Mesendoderm (in vitro differentiated cells): ENCODE measurements around the gene KLK5.
"Not testable (repeated sequence)": the region's sequence is repeated elsewhere in the genome, so short reads cannot be mapped to it uniquely, and the experiment has no call there.

Source experiments
- DNase-seq: peaks from one replicate; pipeline ENCODE4 v3.0.0; 2013
- H2AK5ac ChIP-seq: 2 replicates; pipeline ENCODE4 v1.6.1; 2013; ENCODE audit warnings: low read length, inconsistent platforms
- H2BK120ac ChIP-seq: 2 replicates; pipeline ENCODE4 v1.6.1; 2013; ENCODE audit warnings: low read depth, mild to moderate bottlenecking, low read length, moderate library complexity, mixed read lengths
- H2BK15ac ChIP-seq: replicated peaks from 2 replicates; pipeline ENCODE4 v1.6.1; 2013; ENCODE audit warnings: low read depth, mild to moderate bottlenecking, moderate library complexity
- H2BK5ac ChIP-seq: 2 replicates; pipeline ENCODE4 v1.6.1; 2013; ENCODE audit warnings: low read length, inconsistent platforms
- H3K18ac ChIP-seq: 2 replicates; pipeline ENCODE4 v1.6.1; 2013; ENCODE audit warnings: mild to moderate bottlenecking, low read length, mixed read lengths
- H3K23ac ChIP-seq: one replicate; pipeline ENCODE4 v1.6.1; 2013; ENCODE audit warnings: low read length
- H3K27ac ChIP-seq: 2 replicates; pipeline ENCODE4 v1.5.1; 2013; ENCODE audit warnings: low read depth, mild to moderate bottlenecking, inconsistent platforms, low read length, moderate library complexity
- H3K27me3 ChIP-seq: 2 replicates; pipeline ENCODE4 v1.6.1; 2013; ENCODE audit warnings: low read length, control low read depth, mild to moderate bottlenecking, inconsistent platforms; ENCODE audit not compliant: insufficient read depth, poor library complexity
- H3K36me3 ChIP-seq: 2 replicates; pipeline ENCODE4 v1.6.1; 2013; ENCODE audit warnings: low read length, inconsistent platforms; ENCODE audit not compliant: control insufficient read depth, insufficient read depth
- H3K4ac ChIP-seq: one replicate; pipeline ENCODE4 v1.6.1; 2013; ENCODE audit warnings: low read depth, mild to moderate bottlenecking, low read length, moderate library complexity
- H3K4me1 ChIP-seq: 2 replicates; pipeline ENCODE4 v1.6.1; 2013; ENCODE audit warnings: low read depth, low read length, inconsistent platforms; ENCODE audit not compliant: control insufficient read depth
- H3K4me2 ChIP-seq: 2 replicates; pipeline ENCODE4 v1.6.1; 2013; ENCODE audit warnings: low read length
- H3K4me3 ChIP-seq: 2 replicates; pipeline ENCODE4 v1.5.1; 2013; ENCODE audit warnings: mild to moderate bottlenecking, low read length
- H3K56ac ChIP-seq: one replicate; pipeline ENCODE4 v1.6.1; 2013; ENCODE audit warnings: low read length
- H3K79me1 ChIP-seq: 2 replicates; pipeline ENCODE4 v1.6.1; 2013; ENCODE audit warnings: low read length, inconsistent platforms
- H3K79me2 ChIP-seq: 2 replicates; pipeline ENCODE4 v1.6.1; 2013; ENCODE audit warnings: mild to moderate bottlenecking, low read length; ENCODE audit not compliant: control insufficient read depth, insufficient read depth
- H3K9ac ChIP-seq: 2 replicates; pipeline ENCODE4 v1.6.1; 2013; ENCODE audit warnings: low read length, inconsistent platforms
- H4K5ac ChIP-seq: one replicate; pipeline ENCODE4 v1.6.1; 2013; ENCODE audit warnings: low read length
- H4K8ac ChIP-seq: one replicate; pipeline ENCODE4 v1.6.1; 2013; ENCODE audit warnings: low read depth, mild to moderate bottlenecking, control low read depth, low read length, moderate library complexity
- WGBS: extraction: QIAGEN DNeasy Blood & Tissue Kit; methylation state at CpG from one replicate; pipeline ENCODE4 v1.1.7; 2013; ENCODE audit warnings: low lambda C conversion rate, missing lambda C conversion rate; ENCODE audit not compliant: insufficient coverage; ENCODE audit errors: extremely low coverage; 5-methylcytosine and 5-hydroxymethylcytosine counted together

KLK5 gene

GRCh38 chr19:50974702-50975556, 22.1 kb upstream of the KLK5 start:
- H3K23ac ChIP-seq = no peak overlapping the region
- no peaks in the 10 kb centered on the region for H3K36me3 ChIP-seq
- H3K4me2 ChIP-seq = no peak overlapping the region
- DNase-seq = no peak
- no peak overlapping the region for H3K56ac ChIP-seq
- no peak overlapping the region for H3K27ac ChIP-seq
- H3K18ac ChIP-seq = no peak overlapping the region
- no peaks in the 10 kb centered on the region for H3K4me1 ChIP-seq
- H2BK120ac ChIP-seq = no peak overlapping the region
- H2AK5ac ChIP-seq = no peak overlapping the region
- no CpG with 5 or more reads among the region's 9 CpGs for WGBS
- H3K27me3 ChIP-seq = no peaks in the 10 kb centered on the region
- H3K79me1 ChIP-seq = no peaks in the 10 kb centered on the region
- H3K9ac ChIP-seq = no peak overlapping the region
- H2BK5ac ChIP-seq = no peak overlapping the region
- no peak overlapping the region for H4K5ac ChIP-seq
- H3K79me2 ChIP-seq = no peaks in the 10 kb centered on the region
- H3K4ac ChIP-seq = no peak overlapping the region
- no peak overlapping the region for H4K8ac ChIP-seq
- H3K4me3 ChIP-seq = no peak overlapping the region
- H2BK15ac ChIP-seq = no peak overlapping the region

- no CpG with 5 or more reads among the region's 9 CpGs for WGBS
Measured at GRCh38 chr19:50972795-50973376, 20.0 kb upstream of the KLK5 start.

DNA sequence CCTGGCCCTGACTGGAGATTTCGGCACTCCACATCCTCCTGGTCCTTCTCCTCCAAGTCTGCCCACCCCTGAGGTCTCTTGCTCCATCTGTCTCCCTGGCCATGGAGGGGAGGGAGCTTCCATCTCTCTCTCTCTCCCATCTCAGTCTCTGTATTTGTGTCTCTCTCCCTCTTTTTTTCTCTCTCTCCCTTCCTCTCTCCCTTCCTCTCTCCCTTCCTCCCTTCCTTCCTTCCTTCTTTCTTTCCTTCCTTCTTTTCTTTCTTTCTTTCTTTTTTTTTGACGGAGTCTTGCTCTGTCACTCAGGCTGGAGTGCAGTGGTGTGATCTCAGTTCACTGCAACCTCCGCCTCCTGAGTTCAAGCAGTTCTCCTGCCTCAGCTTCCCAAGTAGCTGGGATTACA, 17.0 kb upstream of the KLK5 start:
- H3K4me3 ChIP-seq, H3K9ac ChIP-seq, H2BK5ac ChIP-seq, H4K5ac ChIP-seq, H2BK15ac ChIP-seq, H3K36me3 ChIP-seq, H3K79me1 ChIP-seq, H3K23ac ChIP-seq, H3K4ac ChIP-seq, H3K4me2 ChIP-seq, H2AK5ac ChIP-seq, H3K56ac ChIP-seq, H3K27me3 ChIP-seq, H3K18ac ChIP-seq, H2BK120ac ChIP-seq, H3K27ac ChIP-seq, H3K4me1 ChIP-seq, DNase-seq, H4K8ac ChIP-seq, H3K79me2 ChIP-seq: not testable (repeated sequence)
- no CpG with 5 or more reads among the region's 3 CpGs for WGBS

More at GRCh38 chr19:50972795-50973376, 20.0 kb upstream of the KLK5 start:
- no peak overlapping the region for H4K8ac ChIP-seq
- no peaks in the 10 kb centered on the region for H3K27me3 ChIP-seq
- H3K56ac ChIP-seq = no peak overlapping the region
- H3K27ac ChIP-seq = no peak overlapping the region
- H3K4me3 ChIP-seq = no peak overlapping the region
- H3K23ac ChIP-seq = no peak overlapping the region
- DNase-seq = no peak
- H3K18ac ChIP-seq = no peak overlapping the region
- H4K5ac ChIP-seq = no peak overlapping the region
- no peak overlapping the region for H3K4ac ChIP-seq
- H2BK120ac ChIP-seq = no peak overlapping the region
- H3K79me1 ChIP-seq = no peaks in the 10 kb centered on the region
- H3K79me2 ChIP-seq = no peaks in the 10 kb centered on the region
- no peak overlapping the region for H2BK15ac ChIP-seq
- no peak overlapping the region for H3K4me2 ChIP-seq
- H2AK5ac ChIP-seq = no peak overlapping the region
- H2BK5ac ChIP-seq = no peak overlapping the region
- H3K9ac ChIP-seq = no peak overlapping the region
- H3K4me1 ChIP-seq = peaks cover 2% of the 10 kb centered on the region
- H3K36me3 ChIP-seq = no peaks in the 10 kb centered on the region

- Histone ChIP-seq H2AK5ac (no peak within 1 kb of the TSS), H3K18ac (no peak within 1 kb of the TSS), H2BK15ac (no peak within 1 kb of the TSS), H4K5ac (no peak within 1 kb of the TSS), H3K9ac (no peak within 1 kb of the TSS), H3K36me3 (no peaks in the 10 kb centered on the region), H3K4me2 (no peak within 1 kb of the TSS), H3K4me3 (no peak within 1 kb of the TSS), H3K27me3 (no peaks in the 10 kb centered on the region), H3K4me1 (peaks cover 2% of the 10 kb centered on the region), H3K79me2 (no peaks in the 10 kb centered on the region), H3K23ac (no peak within 1 kb of the TSS), H4K8ac (no peak within 1 kb of the TSS), H3K27ac (no peak within 1 kb of the TSS), H3K79me1 (no peaks in the 10 kb centered on the region), H3K4ac (no peak within 1 kb of the TSS), H2BK5ac (no peak within 1 kb of the TSS), H2BK120ac (no peak within 1 kb of the TSS), H3K56ac (no peak within 1 kb of the TSS)
- no CpG with 5 or more reads among the region's 19 CpGs for WGBS
- no peak for DNase-seq
Measured at GRCh38 chr19:50969413-50969760, 16.5 kb upstream of the KLK5 start, which contains the start of gene KLK6. Gene KLK6, minus strand, starts transcription at chr19:50969591. Its CDS starts 1,487 bp downstream, at chr19:50968104.

DNA sequence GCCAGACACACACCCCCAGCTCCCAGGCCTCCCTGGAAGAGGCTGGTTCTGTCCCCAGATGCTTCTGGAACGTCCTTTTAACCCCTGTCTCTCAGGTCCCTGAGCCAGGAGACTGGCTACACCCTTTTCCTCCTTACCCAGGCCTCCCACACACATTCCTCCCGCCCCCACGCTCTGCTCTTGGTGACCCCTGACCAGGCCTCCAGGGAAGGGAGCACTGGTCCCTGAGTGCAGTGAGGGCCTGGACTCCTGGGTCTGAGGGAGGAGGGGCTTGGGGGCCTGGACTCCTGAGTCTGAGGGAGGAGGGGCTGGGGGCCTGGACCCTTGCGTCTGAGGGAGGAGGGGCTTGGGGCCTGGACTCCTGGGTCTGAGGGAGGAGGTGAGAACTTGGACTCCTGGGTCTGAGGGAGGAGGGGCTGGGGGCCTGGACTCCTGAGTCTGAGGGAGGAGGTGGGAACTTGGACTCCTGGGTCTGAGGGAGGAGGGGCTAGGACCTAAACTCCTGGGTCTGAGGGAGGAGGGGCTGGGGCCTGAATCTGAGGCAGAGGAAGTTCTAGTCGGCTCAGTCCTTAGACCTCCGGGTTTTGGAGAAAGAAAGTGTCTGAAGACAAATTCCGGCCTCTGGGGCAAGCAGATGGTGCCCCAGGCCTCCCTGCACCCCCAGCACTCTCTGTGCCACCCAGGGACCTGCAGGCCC, 16.0 kb upstream of the KLK5 start:
- peaks cover 2% of the 10 kb centered on the region for H3K4me1 ChIP-seq
- no peak overlapping the region for H2AK5ac ChIP-seq
- H4K8ac ChIP-seq = no peak overlapping the region
- no peaks in the 10 kb centered on the region for H3K36me3 ChIP-seq
- H3K27me3 ChIP-seq = no peaks in the 10 kb centered on the region
- H2BK15ac ChIP-seq = no peak overlapping the region
- no peak overlapping the region for H3K23ac ChIP-seq
- DNase-seq = no peak
- H3K18ac ChIP-seq = no peak overlapping the region
- H3K4me2 ChIP-seq = no peak overlapping the region
- WGBS = no CpG with 5 or more reads among the region's 7 CpGs
- H2BK120ac ChIP-seq = no peak overlapping the region
- no peak overlapping the region for H4K5ac ChIP-seq
- H3K4ac ChIP-seq = no peak overlapping the region
- H3K9ac ChIP-seq = no peak overlapping the region
- no peak overlapping the region for H3K4me3 ChIP-seq
- no peak overlapping the region for H2BK5ac ChIP-seq
- no peaks in the 10 kb centered on the region for H3K79me1 ChIP-seq
- no peak overlapping the region for H3K27ac ChIP-seq
- no peaks in the 10 kb centered on the region for H3K79me2 ChIP-seq
- no peak overlapping the region for H3K56ac ChIP-seq
